GM18517 (cell line): Measurements from ENCODE around the gene TEX51.

Experiments
- ATAC-seq: cut with Tn5 transposase; IDR thresholded peaks from one replicate; pipeline ENCODE4 v1.9.1; 2021; ENCODE audit warnings: mild to moderate bottlenecking, moderate library complexity; ENCODE audit not compliant: unreplicated experiment

The TEX51 gene

GRCh38 chr2:126890551-126891450 is 7.9 kb upstream of the TEX51 start:
- no peak for ATAC-seq

- no peak for ATAC-seq
Measured at GRCh38 chr2:126891681-126892500, 6.8 kb upstream of the TEX51 start.

GRCh38 chr2:126893153-126893552 is 5.5 kb upstream of the TEX51 start:
- no peak for ATAC-seq

DNA sequence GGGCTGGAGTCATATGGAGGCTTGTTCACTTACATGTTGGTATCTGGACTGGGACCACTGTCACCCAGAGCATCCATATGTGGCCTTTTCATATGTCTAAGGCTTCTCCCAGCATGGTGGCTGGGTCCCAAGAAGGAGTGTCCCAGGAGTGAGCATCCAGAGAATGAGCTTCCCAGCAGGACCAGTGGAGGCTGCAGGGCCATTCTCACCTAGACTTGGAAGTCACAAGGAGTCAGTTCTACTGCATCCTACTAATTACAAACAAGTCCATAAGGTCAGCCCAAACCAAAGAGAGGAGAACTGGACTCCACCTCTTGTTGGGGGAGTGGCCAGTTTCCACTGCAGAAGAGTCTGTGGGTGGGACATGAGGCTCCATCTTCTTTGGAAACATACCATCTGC is 5.1 kb upstream of the TEX51 start:
- no peak for ATAC-seq

DNA sequence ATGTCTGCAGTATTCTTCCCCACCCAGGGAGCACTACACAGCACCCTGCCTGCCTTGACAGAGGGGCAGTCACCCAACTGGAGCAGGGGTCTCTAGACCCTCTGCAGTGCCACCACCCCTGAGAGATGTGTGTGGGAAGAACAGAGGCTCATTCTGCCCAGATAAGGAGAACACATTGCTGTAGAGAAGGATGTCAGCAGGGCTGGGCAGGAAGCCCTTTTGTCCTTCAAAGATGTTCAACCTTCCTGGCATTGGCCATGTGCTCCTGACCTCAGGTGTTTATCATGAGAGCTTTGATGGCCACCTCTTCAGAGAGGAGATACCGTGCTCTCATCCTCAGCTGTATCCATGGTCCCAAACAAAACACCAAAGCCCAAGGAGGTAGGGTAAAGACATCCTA is 4.6 kb upstream of the TEX51 start:
- ATAC-seq, result no peak

DNA sequence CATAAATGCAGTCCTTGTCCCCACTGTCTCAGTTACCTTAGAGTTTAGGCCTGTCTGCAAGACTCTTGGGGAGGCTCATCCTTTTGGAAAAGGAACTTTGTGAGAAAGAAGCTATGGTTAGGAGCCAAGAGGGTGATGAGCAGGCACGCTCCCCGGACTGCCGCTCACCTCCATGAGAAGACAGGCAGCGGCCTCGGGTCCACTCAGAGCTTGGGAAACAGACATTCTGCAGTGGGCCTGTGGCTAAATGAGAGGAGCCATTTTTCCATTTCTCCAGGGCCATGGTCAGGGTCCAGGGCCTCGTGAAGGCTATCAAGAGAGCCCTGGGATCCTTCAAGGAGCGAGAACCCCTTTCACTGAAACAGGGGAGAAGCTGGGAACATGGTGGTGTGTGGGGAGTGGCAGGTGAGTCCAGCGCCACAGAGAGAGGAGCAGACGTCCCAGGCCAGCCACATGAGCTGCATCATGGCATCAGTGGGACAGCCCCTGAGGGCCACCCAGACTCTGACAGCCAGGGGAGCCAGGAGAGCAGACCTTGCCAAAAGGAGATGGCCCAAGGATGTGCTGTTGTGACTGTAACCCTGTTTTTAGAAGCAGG is 4.0 kb upstream of the TEX51 start:
- no peak for ATAC-seq

DNA sequence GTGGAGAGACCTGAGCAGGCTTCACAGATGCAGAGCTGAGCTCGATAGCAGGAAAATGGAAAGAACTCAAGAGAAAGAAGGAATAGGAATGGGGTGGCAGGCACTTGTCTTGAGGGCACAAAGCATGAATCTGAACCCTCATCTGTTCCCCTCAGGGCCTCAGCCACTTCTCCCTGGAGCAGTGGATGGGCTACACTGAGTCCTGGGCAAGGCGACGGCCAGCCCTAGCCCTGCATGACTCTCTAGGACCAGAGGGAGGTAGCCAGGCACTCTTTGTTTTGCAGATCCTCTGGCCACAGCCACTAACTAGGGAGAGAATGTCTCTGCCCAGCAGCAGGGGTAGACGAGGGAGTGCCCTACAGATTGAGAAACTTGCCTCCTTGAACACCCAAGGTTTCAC is 3.4 kb upstream of the TEX51 start:
- ATAC-seq, result no peak

DNA sequence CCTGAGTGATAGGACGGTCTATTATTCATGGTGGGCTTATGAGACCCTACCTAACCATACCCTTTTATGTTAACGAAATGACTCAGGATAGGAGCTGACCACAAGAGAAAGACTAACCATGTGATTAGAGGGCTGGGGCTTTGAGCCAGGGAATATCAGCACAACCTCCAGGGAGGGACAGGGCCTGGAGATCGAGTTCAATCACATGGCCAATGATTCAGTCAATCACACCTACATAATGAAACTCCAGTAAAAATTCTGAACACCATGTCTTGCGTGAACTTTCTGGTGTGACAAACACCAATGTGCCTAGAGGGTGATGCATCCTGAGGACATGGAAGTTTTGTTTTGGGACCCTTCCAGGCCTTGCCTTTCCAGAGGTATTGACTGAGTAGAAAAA is 2.2 kb upstream of the TEX51 start:
- no peak for ATAC-seq

DNA sequence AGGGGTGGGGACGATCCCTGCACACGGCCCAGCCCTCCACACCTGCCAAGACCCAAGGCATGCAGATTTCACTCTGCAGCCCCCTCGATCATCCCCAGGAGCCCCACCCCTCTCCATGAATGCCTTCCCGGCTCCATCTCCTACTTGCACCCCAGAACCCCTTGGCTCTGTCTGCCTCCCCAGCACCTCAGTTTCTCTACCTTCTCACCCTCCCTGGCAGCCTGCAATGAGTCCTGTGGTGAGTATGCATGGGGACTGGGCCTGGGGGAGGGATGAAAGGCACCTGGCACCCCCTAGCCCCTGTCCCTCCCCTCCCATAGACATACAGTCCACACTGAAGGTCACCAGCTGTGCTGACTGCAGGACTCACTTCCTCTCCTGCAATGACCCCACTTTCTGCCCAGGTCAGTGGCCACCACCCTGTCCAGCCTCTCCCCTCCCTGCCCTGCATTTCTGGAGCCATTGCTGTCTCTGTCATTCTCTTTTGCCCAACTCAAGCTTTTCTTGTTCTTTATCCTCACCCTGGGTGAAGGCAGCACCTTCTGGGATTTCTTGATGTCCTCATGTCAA is 1.0 kb downstream of the TEX51 start:
- no peak for ATAC-seq

DNA sequence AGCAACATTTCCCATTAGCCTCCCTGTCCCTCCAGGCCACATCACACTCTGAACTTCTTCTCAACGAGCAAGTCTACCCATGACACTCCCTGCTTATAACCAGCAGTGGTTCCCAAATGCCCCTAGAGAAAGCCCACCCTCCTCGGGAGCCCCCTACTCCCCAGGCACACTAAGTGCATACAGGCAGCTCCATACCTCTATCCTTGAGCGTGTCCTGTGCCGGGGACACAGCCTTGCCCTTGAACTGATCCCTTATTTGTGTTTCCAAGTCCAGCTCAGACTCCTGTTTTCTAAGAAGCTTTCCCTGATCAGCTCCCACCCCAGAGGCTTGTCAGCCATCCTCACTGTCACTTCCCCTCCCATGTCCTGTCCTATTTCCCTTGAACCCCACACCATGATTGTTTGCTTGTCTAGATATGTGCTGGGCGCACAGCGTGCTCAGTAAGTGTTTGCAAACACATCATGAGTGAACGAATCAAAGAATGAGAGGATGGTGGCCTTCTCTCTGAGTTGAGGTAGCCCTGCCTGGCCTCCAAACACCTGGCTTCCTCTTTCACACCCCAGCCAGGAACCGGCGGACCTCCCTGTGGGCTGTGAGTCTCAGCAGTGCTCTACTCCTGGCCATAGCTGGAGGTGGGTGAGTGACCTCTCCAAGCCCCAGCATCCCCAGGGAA is 2.1 kb downstream of the TEX51 start:
- ATAC-seq, result no peak

DNA sequence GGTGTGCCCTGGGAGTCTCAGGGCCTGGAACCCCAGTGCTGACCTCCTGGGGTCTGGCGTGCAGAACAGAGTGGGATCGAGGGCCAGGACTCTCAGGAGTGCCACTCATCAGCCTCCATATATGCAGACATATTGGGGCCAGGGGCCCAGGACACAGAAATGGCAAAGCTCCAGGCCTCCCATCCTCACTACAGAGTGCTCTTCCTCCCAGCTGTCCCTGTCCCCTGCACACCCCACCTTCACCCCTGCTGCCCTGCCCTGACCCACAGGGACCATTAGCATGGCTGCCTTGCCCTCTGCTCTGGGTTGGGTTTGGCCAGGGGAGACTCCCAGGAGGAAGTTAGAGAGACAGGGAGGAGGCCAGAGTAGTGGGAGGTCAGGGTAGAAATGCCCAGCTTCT is 2.8 kb downstream of the TEX51 start:
- no peak for ATAC-seq

DNA sequence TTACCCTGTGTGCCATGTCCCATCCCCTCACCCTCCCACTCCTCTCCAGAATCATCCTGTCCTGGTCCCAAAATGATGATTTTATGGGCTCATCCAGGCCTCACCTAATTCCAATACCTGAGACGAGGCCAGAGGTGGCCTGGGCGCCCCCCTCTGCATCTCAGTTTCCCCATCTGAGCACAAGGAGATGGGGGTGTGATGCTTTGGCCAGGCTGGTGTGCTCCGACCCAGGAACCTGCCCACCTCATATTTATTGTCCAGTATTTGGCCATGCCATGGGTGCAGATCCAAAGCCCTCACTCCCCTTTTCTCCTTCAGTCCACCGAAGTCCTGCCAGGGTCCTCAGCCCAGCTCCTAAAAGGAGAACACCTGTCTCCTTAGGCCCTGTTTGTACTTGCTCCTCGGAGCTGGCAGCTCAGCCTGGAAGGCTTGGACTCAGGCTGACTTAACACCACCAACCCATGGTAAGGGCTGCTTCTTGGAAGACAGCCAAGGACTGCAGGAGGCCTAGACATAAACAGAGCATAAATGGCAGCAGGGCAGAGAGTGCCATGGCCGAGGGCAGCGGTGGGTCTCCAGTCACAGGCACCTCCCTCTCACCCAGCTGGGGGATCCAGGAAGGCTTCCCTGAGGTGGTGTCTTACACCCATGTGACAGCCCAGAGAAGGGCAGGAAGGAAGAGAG is 3.6 kb downstream of the TEX51 start:
- no peak for ATAC-seq

GRCh38 chr2:126902859-126903258 is 4.2 kb downstream of the TEX51 start:
- ATAC-seq, result no peak

- no peak for ATAC-seq
Measured at GRCh38 chr2:126905991-126906390, 7.3 kb downstream of the TEX51 start.

- ATAC-seq, result no peak
Measured at GRCh38 chr2:126906781-126907180, 8.1 kb downstream of the TEX51 start.

DNA sequence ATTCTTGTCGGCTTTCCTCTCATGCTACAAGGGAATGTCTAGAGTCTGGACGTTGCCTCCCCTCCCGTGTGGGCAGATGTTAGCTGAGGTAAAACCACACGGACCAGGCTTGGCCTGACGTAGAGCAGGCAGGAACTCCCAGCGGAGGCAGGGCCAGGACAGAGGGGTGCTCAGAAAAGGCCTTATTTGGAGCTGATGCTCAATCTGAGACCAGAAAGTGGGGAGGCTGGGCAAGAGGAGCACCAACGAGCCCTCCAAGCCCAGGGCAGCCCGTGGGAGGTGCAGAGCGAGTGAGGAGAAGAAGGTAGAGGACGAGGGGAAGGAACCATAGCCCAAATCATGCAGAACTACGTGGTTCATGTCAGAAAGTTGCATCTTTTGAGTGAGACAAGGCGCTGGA is 9.0 kb downstream of the TEX51 start:
- no peak for ATAC-seq

GRCh38 chr2:126908721-126909177 is 10.1 kb downstream of the TEX51 start:
- ATAC-seq, result no peak

DNA sequence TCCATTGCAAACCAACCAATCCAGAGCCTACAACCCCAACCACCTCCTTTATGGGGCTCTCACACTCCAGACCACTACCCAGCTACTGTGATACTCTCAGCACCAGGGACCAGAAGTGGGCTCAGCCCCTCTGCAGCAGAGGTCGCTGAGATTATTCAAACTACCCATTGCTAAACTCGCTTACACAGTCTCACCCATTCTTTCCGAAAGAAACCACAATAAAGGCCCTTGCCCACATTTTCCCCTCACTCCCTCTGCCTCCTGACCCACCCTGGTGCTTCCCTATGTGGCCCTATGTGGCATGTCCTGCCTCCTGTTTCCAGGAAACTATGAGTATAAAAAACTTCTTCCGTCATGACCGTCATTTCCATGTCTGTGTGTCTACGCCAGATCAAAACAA is 10.7 kb downstream of the TEX51 start:
- no peak for ATAC-seq

GRCh38 chr2:126909781-126910180 is 11.1 kb downstream of the TEX51 start:
- no peak for ATAC-seq

DNA sequence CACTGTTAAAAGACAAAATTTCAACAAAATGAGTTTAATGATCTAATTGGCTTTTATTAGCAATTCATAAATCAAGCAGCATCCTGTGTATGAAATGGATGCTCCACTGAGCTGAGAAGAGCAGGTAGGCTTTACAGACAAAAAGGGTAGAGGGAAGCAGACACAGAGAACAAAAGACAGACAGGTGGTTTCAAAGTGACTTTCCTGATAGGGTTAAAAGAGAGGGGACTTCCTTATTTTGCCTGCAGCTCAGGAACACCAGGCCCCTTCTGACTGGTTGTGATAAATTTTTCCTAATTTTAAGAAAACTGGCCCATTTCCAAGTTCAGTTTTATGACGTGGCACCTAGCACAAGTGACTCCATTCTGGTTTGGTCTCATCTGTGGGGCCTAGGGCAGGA is 11.9 kb downstream of the TEX51 start:
- no peak for ATAC-seq
